Measurements from ENCODE around the gene C1QC. TPM values are rescaled to one million over a fixed set of nuclear protein-coding genes. Genes with fewer than 3 reads are reported as not detected.

Gene C1QC
- total RNA-seq, 1 donor from 2014 or later, result not detected

- DNase-seq, result no peak
Observed at GRCh38 chr1:22625262-22625925, 18.0 kb upstream of the C1QC start.

GRCh38 chr1:22626237-22627157 is 16.9 kb upstream of the C1QC start:
- H3K4me1 Mint-ChIP-seq (ENCODE audit: low read depth, unreplicated experiment), result peaks cover 15% of the 10 kb centered on the region

More at GRCh38 chr1:22625262-22625925, 18.0 kb upstream of the C1QC start:
- H3K9me3 Mint-ChIP-seq (ENCODE audit: unreplicated experiment), result peaks cover 7% of the 10 kb centered on the region
- H3K36me3 Mint-ChIP-seq (ENCODE audit: unreplicated experiment), result no peaks in the 10 kb centered on the region
- TF ChIP-seq, protein P1, sequence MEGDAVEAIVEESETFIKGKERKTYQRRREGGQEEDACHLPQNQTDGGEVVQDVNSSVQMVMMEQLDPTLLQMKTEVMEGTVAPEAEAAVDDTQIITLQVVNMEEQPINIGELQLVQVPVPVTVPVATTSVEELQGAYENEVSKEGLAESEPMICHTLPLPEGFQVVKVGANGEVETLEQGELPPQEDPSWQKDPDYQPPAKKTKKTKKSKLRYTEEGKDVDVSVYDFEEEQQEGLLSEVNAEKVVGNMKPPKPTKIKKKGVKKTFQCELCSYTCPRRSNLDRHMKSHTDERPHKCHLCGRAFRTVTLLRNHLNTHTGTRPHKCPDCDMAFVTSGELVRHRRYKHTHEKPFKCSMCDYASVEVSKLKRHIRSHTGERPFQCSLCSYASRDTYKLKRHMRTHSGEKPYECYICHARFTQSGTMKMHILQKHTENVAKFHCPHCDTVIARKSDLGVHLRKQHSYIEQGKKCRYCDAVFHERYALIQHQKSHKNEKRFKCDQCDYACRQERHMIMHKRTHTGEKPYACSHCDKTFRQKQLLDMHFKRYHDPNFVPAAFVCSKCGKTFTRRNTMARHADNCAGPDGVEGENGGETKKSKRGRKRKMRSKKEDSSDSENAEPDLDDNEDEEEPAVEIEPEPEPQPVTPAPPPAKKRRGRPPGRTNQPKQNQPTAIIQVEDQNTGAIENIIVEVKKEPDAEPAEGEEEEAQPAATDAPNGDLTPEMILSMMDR (IDR thresholded peaks at IDR 0.05; ENCODE audit: partially characterized antibody, unreplicated experiment), result no peak
- no peak overlapping the region for H3K4me3 Mint-ChIP-seq (ENCODE audit: unreplicated experiment)
- H3K4me1 Mint-ChIP-seq (ENCODE audit: low read depth, unreplicated experiment), result peaks cover 15% of the 10 kb centered on the region
- peaks cover 4% of the 10 kb centered on the region for H3K27me3 Mint-ChIP-seq (ENCODE audit: unreplicated experiment)
- no peak overlapping the region for H3K27ac Mint-ChIP-seq (ENCODE audit: unreplicated experiment)

GRCh38 chr1:22627331-22627730 is 16.1 kb upstream of the C1QC start:
- Mint-ChIP-seq H3K27me3 (ENCODE audit: unreplicated experiment) (peaks cover 4% of the 10 kb centered on the region), H3K9me3 (ENCODE audit: unreplicated experiment) (peaks cover 7% of the 10 kb centered on the region), H3K4me1 (ENCODE audit: low read depth, unreplicated experiment) (peaks cover 15% of the 10 kb centered on the region), H3K36me3 (ENCODE audit: unreplicated experiment) (no peaks in the 10 kb centered on the region), H3K4me3 (ENCODE audit: unreplicated experiment) (no peak overlapping the region), H3K27ac (ENCODE audit: unreplicated experiment) (no peak overlapping the region)
- TF ChIP-seq, protein P1 (IDR thresholded peaks at IDR 0.05; ENCODE audit: partially characterized antibody, unreplicated experiment), result no peak
- DNase-seq, result no peak

More at GRCh38 chr1:22626237-22627157, 16.9 kb upstream of the C1QC start:
- peak overlapping the region; percentile 12 for H3K27ac Mint-ChIP-seq (ENCODE audit: unreplicated experiment)
- peaks cover 4% of the 10 kb centered on the region for H3K27me3 Mint-ChIP-seq (ENCODE audit: unreplicated experiment)
- H3K9me3 Mint-ChIP-seq (ENCODE audit: unreplicated experiment), result peaks cover 7% of the 10 kb centered on the region
- peak; percentile 35 for DNase-seq
- H3K4me3 Mint-ChIP-seq (ENCODE audit: unreplicated experiment), result no peak overlapping the region
- TF ChIP-seq, protein P1 (IDR thresholded peaks at IDR 0.05; ENCODE audit: partially characterized antibody, unreplicated experiment), result no peak
- H3K36me3 Mint-ChIP-seq (ENCODE audit: unreplicated experiment), result no peaks in the 10 kb centered on the region

GRCh38 chr1:22628698-22629444 is 14.6 kb upstream of the C1QC start:
- H3K4me3 Mint-ChIP-seq (ENCODE audit: unreplicated experiment), result no peak overlapping the region
- no peak for DNase-seq
- peaks cover 4% of the 10 kb centered on the region for H3K27me3 Mint-ChIP-seq (ENCODE audit: unreplicated experiment)
- TF ChIP-seq, protein P1 (IDR thresholded peaks at IDR 0.05; ENCODE audit: partially characterized antibody, unreplicated experiment), result no peak
- peaks cover 15% of the 10 kb centered on the region for H3K4me1 Mint-ChIP-seq (ENCODE audit: low read depth, unreplicated experiment)
- no peak overlapping the region for H3K27ac Mint-ChIP-seq (ENCODE audit: unreplicated experiment)
- H3K36me3 Mint-ChIP-seq (ENCODE audit: unreplicated experiment), result no peaks in the 10 kb centered on the region
- H3K9me3 Mint-ChIP-seq (ENCODE audit: unreplicated experiment), result peaks cover 6% of the 10 kb centered on the region

Data from glutamatergic neuron (in vitro differentiated cells).